Natural killer cell (primary cell): ENCODE data around the gene TRERF1. TPM values are rescaled to one million over a fixed set of nuclear protein-coding genes. Genes with fewer than 3 reads are reported as not detected.
A peak's percentile ranks its signal among the peaks of the same experiment; 100 is the strongest.

Experiments
- ATAC-seq, 3 donors: fragments of 150-1000 bp in 2 of 3; fragments of 200-7000 bp in 1 of 3; cut with Tn5 transposase; 1 replicate in 1 of 3; 2 replicates in 2 of 3; pipeline ENCODE4 v1.10.0; 2021; ENCODE audit warnings: mild to moderate bottlenecking in 2 of 3, moderate library complexity in 2 of 3
- DNase-seq, 2 donors: peaks; one replicate each; pipeline versions ENCODE4 v3.0.0 to v3.0.0-alpha.2; 2013 to 2021; ENCODE audit warnings: mixed read lengths in 1 of 2
- H3K27ac ChIP-seq: one replicate; pipeline ENCODE4 v1.5.1; 2013; ENCODE audit warnings: mild to moderate bottlenecking, low read length
- H3K27me3 ChIP-seq: one replicate; pipeline ENCODE4 v1.6.1; 2013; ENCODE audit warnings: low read length; ENCODE audit not compliant: control insufficient read depth, insufficient read depth
- H3K36me3 ChIP-seq: one replicate; pipeline ENCODE4 v1.6.1; 2013; ENCODE audit warnings: low read length; ENCODE audit not compliant: control insufficient read depth, insufficient read depth
- H3K4me1 ChIP-seq: one replicate; pipeline ENCODE4 v1.6.1; 2013; ENCODE audit warnings: low read length; ENCODE audit not compliant: control insufficient read depth, insufficient read depth
- H3K4me3 ChIP-seq: one replicate; pipeline ENCODE4 v1.5.1; 2013; ENCODE audit warnings: low read length
- H3K9me3 ChIP-seq: one replicate; pipeline ENCODE4 v1.6.1; 2013; ENCODE audit warnings: low read length; ENCODE audit not compliant: control insufficient read depth, insufficient read depth
- H3K27ac Mint-ChIP-seq, 2 donors: one replicate each; pipeline ENCODE4 v1.8.0; 2022; ENCODE audit warnings: mild to moderate bottlenecking in 2 of 2, mixed read lengths in 2 of 2, moderate library complexity in 1 of 2
- H3K27me3 Mint-ChIP-seq, 2 donors: one replicate each; pipeline ENCODE4 v1.8.0; 2022; ENCODE audit warnings: low read depth in 2 of 2, mixed read lengths in 2 of 2
- H3K36me3 Mint-ChIP-seq: one replicate; pipeline ENCODE4 v1.8.0; 2022; ENCODE audit warnings: mixed read lengths
- H3K4me1 Mint-ChIP-seq, 2 donors: one replicate each; pipeline ENCODE4 v1.8.0; 2022; ENCODE audit warnings: mixed read lengths in 2 of 2
- H3K4me3 Mint-ChIP-seq: one replicate; pipeline ENCODE4 v1.8.0; 2022; ENCODE audit warnings: mild to moderate bottlenecking, moderate library complexity, mixed read lengths
- H3K9me3 Mint-ChIP-seq, 2 donors: one replicate each; pipeline ENCODE4 v1.8.0; 2022; ENCODE audit warnings: mixed read lengths in 2 of 2
- CTCF ChIP-seq: fragments of 200-600 bp; IDR thresholded peaks from one replicate; pipeline ENCODE4 v1.8.0; 2022; ENCODE audit warnings: antibody characterized with exemption
- WGBS: methylation state at CpG from one replicate; pipeline ENCODE4 v1.1.7; 2013; ENCODE audit warnings: missing lambda C conversion rate; ENCODE audit not compliant: insufficient coverage; 5-methylcytosine and 5-hydroxymethylcytosine counted together
- intact Hi-C: fragments of 100-400 bp; cut with micrococcal nuclease; formaldehyde crosslinking; loops from one replicate; pipeline ENCODE4 v1.14.2; 2022
- total RNA-seq, 4 donors: library from RNA; stranded (reverse); fragments of 120-200 nt in 1 of 4; gene quantifications; one replicate each; pipeline versions ENCODE4 v1.2.3 to v1.2.4, GENCODE V29; 2013 to 2022

The TRERF1 gene
- 10 to 100 TPM; 34.6 to 42.3 (median 38.6) TPM for total RNA-seq
- 13.4 TPM for total RNA-seq (2013)

GRCh38 chr6:42451333-42452170, at the start of gene TRERF1:
Gene TRERF1 (minus strand): TSS chr6:42451926. CDS start chr6:42269590, 182,336 bp downstream.
- no peaks in the 10 kb centered on the region for H3K27me3 Mint-ChIP-seq
- under 1% methylated on average over 29 of the region's 36 CpGs for WGBS
- Histone ChIP-seq H3K4me3 (peak within 1 kb of the TSS; percentile 65), H3K4me1 (peaks cover 32% of the 10 kb centered on the region), H3K9me3 (no peaks in the 10 kb centered on the region), H3K27ac (peak within 1 kb of the TSS; percentile 52), H3K36me3 (no peaks in the 10 kb centered on the region), H3K27me3 (no peaks in the 10 kb centered on the region)
- TF ChIP-seq CTCF: no peak
- DNase-seq (peak; percentile 30 to 79), ATAC-seq (peak; percentile 42 to 55 (median 43))
- H3K4me3 Mint-ChIP-seq: peak within 1 kb of the TSS; percentile 99
- H3K27ac Mint-ChIP-seq: peak within 1 kb of the TSS; percentile 87 to 96
- peaks cover 50 to 58% of the 10 kb centered on the region in 2 donors for H3K4me1 Mint-ChIP-seq
- intact Hi-C loops: loop anchor here (2.0 kb wide), 1 partner anchor 35 kb away; no protein-coding TSS in a partner anchor
- H3K36me3 Mint-ChIP-seq: no peaks in the 10 kb centered on the region
- no peaks in the 10 kb centered on the region for H3K9me3 Mint-ChIP-seq

GRCh38 chr6:42498473-42499128, 46.9 kb upstream of the TRERF1 start:
- Histone ChIP-seq H3K4me3 (no peak overlapping the region), H3K9me3 (no peaks in the 10 kb centered on the region), H3K27me3 (peaks cover 2% of the 10 kb centered on the region), H3K36me3 (no peaks in the 10 kb centered on the region), H3K27ac (no peak overlapping the region), H3K4me1 (no peaks in the 10 kb centered on the region)
- intact Hi-C loops: no loop called here
- no peaks in the 10 kb centered on the region for H3K9me3 Mint-ChIP-seq
- H3K27me3 Mint-ChIP-seq: peaks cover 17 to 46% of the 10 kb centered on the region in 2 donors
- DNase-seq (no peak), ATAC-seq (no peak)
- H3K4me1 Mint-ChIP-seq: no peaks in the 10 kb centered on the region
- H3K36me3 Mint-ChIP-seq: peaks cover 12% of the 10 kb centered on the region
- TF ChIP-seq CTCF: no peak
- no peak overlapping the region for H3K4me3 Mint-ChIP-seq
- H3K27ac Mint-ChIP-seq: no peak overlapping the region
- 91% methylated on average over 5 of the region's 7 CpGs for WGBS

- H3K36me3 ChIP-seq: no peaks in the 10 kb centered on the region
- H3K27me3 ChIP-seq: no peaks in the 10 kb centered on the region
- 96% methylated on average over 14 of the region's 14 CpGs for WGBS
- no peak overlapping the region for H3K4me3 ChIP-seq
- no peaks in the 10 kb centered on the region for H3K4me1 Mint-ChIP-seq
- no peaks in the 10 kb centered on the region for H3K9me3 Mint-ChIP-seq
- H3K27me3 Mint-ChIP-seq: peaks cover 5 to 16% of the 10 kb centered on the region in 2 donors
- H3K27ac ChIP-seq: no peak overlapping the region
- no peaks in the 10 kb centered on the region for H3K4me1 ChIP-seq
- DNase-seq (no peak), ATAC-seq (no peak)
- intact Hi-C loops: no loop called here
- no peak overlapping the region for H3K4me3 Mint-ChIP-seq
- no peaks in the 10 kb centered on the region for H3K9me3 ChIP-seq
- no peak for TF ChIP-seq CTCF
- H3K27ac Mint-ChIP-seq: no peak overlapping the region
- peaks cover 12% of the 10 kb centered on the region for H3K36me3 Mint-ChIP-seq
These were observed 42.3 kb upstream of the TRERF1 start for GRCh38 chr6:42493914-42494539.
